Mammary epithelial cell (primary cell): ENCODE data around the gene LIPG.

ENCODE experiments used
- CTCF ChIP-seq, 2 donors: IDR thresholded peaks in 1 of 2; conservative IDR thresholded peaks in 1 of 2; 2 replicates each; pipeline ENCODE4 v1.5.1; 2011 to 2012; ENCODE audit warnings: inconsistent platforms in 2 of 2, low read length in 2 of 2, mild to moderate bottlenecking in 2 of 2, control low read depth in 1 of 2, low read depth in 1 of 2; ENCODE audit not compliant: insufficient read depth in 1 of 2; ENCODE audit errors: extremely low read depth in 1 of 2
- EZH2 ChIP-seq: IDR thresholded peaks from 2 replicates; pipeline ENCODE4 v1.6.1; 2012; ENCODE audit warnings: low read length, inconsistent platforms, borderline replicate concordance

GRCh38 chr18:49584394-49584793, 22.5 kb downstream of the LIPG start:
- TF ChIP-seq CTCF (conservative IDR thresholded peaks at IDR 0.05 in 1 of 2, IDR thresholded peaks at IDR 0.05 in 1 of 2; ENCODE audit: extremely low read depth in 1 of 2, insufficient read depth in 1 of 2, low read depth in 1 of 2, low read length in 2 of 2) (no peak), EZH2 (no peak)
